DND-41 (cell line): ENCODE measurements around the gene PLGRKT.

ENCODE experiments used
- ATAC-seq: fragments of 200-7000 bp; cut with Tn5 transposase; 3 replicates; pipeline ENCODE4 v1.9.1; 2021; ENCODE audit warnings: low read depth; ENCODE audit not compliant: insufficient read depth
- DNase-seq: peaks from one replicate; pipeline ENCODE4 v3.0.0-alpha.2; 2020
- H2AFZ ChIP-seq: 2 replicates; pipeline ENCODE4 v1.6.0; 2012; ENCODE audit warnings: low read depth, low read length
- H3K27ac ChIP-seq: 2 replicates; pipeline ENCODE4 v1.5.1; 2012; ENCODE audit warnings: low read length, inconsistent platforms
- H3K27me3 ChIP-seq: fragments of 200-600 bp; sonication (generic); 2 replicates; pipeline ENCODE4 v1.6.0; 2012; ENCODE audit warnings: low read length, mild to moderate bottlenecking, inconsistent platforms; ENCODE audit not compliant: insufficient read depth, poor library complexity
- H3K36me3 ChIP-seq: 2 replicates; pipeline ENCODE4 v1.5.1; 2012; ENCODE audit warnings: low read length, inconsistent platforms; ENCODE audit not compliant: insufficient read depth
- H3K4me1 ChIP-seq: 2 replicates; pipeline ENCODE4 v1.5.1; 2012; ENCODE audit warnings: mild to moderate bottlenecking, low read length; ENCODE audit not compliant: insufficient read depth
- H3K4me2 ChIP-seq: 2 replicates; pipeline ENCODE4 v1.6.0; 2012; ENCODE audit warnings: mild to moderate bottlenecking, moderate library complexity, low read length, inconsistent platforms; ENCODE audit not compliant: insufficient read depth
- H3K4me3 ChIP-seq, 2 experiments: fragments of 200-600 bp in 1 of 2; shearing (Covaris generic) in 1 of 2; 2 replicates each; pipeline ENCODE4 v1.5.1; 2012 to 2016; ENCODE audit warnings: inconsistent platforms in 2 of 2, low read length in 2 of 2, mild to moderate bottlenecking in 2 of 2, low read depth in 1 of 2, moderate library complexity in 1 of 2
- H3K79me2 ChIP-seq: 2 replicates; pipeline ENCODE4 v1.6.0; 2012; ENCODE audit warnings: low read length, inconsistent platforms; ENCODE audit not compliant: insufficient read depth
- H3K9ac ChIP-seq: 2 replicates; pipeline ENCODE4 v1.6.0; 2012; ENCODE audit warnings: low read depth, mild to moderate bottlenecking, inconsistent platforms, low read length, moderate library complexity
- H3K9me3 ChIP-seq: 2 replicates; pipeline ENCODE4 v1.5.1; 2012; ENCODE audit warnings: low read length, moderate library complexity, mild to moderate bottlenecking, inconsistent platforms; ENCODE audit not compliant: insufficient read depth, severe bottlenecking
- H4K20me1 ChIP-seq: 2 replicates; pipeline ENCODE4 v1.6.0; 2012; ENCODE audit warnings: low read length; ENCODE audit not compliant: insufficient read depth
- EZH2 ChIP-seq: IDR thresholded peaks from 3 replicates; pipeline ENCODE4 v1.6.1; 2012; ENCODE audit warnings: borderline replicate concordance, low read depth, mild to moderate bottlenecking, moderate library complexity, low read length, inconsistent platforms; ENCODE audit not compliant: severe bottlenecking
- TF ChIP-seq, protein P1 (sequence below): IDR thresholded peaks from 2 replicates; pipeline ENCODE4 v1.5.1; 2012; ENCODE audit warnings: borderline replicate concordance, low read length, moderate library complexity, mild to moderate bottlenecking; ENCODE audit not compliant: poor library complexity, severe bottlenecking; ENCODE audit errors: extremely low read depth

PLGRKT gene

DNA sequence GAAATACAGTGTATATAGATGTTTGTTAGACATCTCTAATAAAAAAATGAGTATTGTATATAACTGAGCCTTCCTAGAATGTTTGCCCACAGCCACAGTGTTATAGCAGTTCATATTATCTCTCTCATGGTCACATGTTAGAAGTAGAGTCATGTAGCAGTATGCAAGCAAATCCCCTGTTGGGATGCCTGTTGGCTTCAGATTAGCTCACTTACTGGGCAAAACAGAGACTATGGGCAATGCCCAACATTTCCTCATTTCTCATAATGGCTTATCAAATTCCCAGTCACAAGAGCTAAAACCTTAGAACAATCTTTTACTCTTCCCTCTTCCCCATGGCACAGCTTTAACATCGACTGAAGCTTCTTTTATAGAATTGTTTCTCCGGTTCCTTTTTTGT, 45.6 kb upstream of the PLGRKT start:
- Histone ChIP-seq H3K9me3 (no peaks in the 10 kb centered on the region), H3K27me3 (no peaks in the 10 kb centered on the region), H3K4me3 (no peak overlapping the region), H3K27ac (no peak overlapping the region), H3K4me2 (no peak overlapping the region), H3K4me1 (no peaks in the 10 kb centered on the region), H3K79me2 (no peaks in the 10 kb centered on the region), H2AFZ (no peak overlapping the region), H4K20me1 (no peaks in the 10 kb centered on the region), H3K9ac (no peak overlapping the region), H3K36me3 (no peaks in the 10 kb centered on the region)
- DNase-seq (no peak), ATAC-seq (no peak)
- TF ChIP-seq, protein P1, sequence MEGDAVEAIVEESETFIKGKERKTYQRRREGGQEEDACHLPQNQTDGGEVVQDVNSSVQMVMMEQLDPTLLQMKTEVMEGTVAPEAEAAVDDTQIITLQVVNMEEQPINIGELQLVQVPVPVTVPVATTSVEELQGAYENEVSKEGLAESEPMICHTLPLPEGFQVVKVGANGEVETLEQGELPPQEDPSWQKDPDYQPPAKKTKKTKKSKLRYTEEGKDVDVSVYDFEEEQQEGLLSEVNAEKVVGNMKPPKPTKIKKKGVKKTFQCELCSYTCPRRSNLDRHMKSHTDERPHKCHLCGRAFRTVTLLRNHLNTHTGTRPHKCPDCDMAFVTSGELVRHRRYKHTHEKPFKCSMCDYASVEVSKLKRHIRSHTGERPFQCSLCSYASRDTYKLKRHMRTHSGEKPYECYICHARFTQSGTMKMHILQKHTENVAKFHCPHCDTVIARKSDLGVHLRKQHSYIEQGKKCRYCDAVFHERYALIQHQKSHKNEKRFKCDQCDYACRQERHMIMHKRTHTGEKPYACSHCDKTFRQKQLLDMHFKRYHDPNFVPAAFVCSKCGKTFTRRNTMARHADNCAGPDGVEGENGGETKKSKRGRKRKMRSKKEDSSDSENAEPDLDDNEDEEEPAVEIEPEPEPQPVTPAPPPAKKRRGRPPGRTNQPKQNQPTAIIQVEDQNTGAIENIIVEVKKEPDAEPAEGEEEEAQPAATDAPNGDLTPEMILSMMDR = no peak
- no peak for TF ChIP-seq EZH2

GRCh38 chr9:5482194-5482593, 44.5 kb upstream of the PLGRKT start:
- Histone ChIP-seq H3K79me2 (no peaks in the 10 kb centered on the region), H3K36me3 (no peaks in the 10 kb centered on the region), H3K9me3 (no peaks in the 10 kb centered on the region), H3K4me2 (no peak overlapping the region), H3K9ac (no peak overlapping the region), H3K4me3 (no peak overlapping the region), H2AFZ (no peak overlapping the region), H4K20me1 (no peaks in the 10 kb centered on the region), H3K27me3 (no peaks in the 10 kb centered on the region), H3K4me1 (no peaks in the 10 kb centered on the region), H3K27ac (no peak overlapping the region)
- no peak for ATAC-seq
- no peak for TF ChIP-seq EZH2
- TF ChIP-seq, protein P1 = no peak
- no peak for DNase-seq

GRCh38 chr9:5481322-5482040, 43.8 kb upstream of the PLGRKT start:
- Histone ChIP-seq H3K27me3 (no peaks in the 10 kb centered on the region), H4K20me1 (no peaks in the 10 kb centered on the region), H3K4me3 (no peak overlapping the region), H3K36me3 (no peaks in the 10 kb centered on the region), H2AFZ (no peak overlapping the region), H3K79me2 (no peaks in the 10 kb centered on the region), H3K27ac (no peak overlapping the region), H3K9me3 (no peaks in the 10 kb centered on the region), H3K4me2 (no peak overlapping the region), H3K4me1 (no peaks in the 10 kb centered on the region), H3K9ac (no peak overlapping the region)
- DNase-seq (no peak), ATAC-seq (no peak)
- TF ChIP-seq, protein P1 = no peak

DNA sequence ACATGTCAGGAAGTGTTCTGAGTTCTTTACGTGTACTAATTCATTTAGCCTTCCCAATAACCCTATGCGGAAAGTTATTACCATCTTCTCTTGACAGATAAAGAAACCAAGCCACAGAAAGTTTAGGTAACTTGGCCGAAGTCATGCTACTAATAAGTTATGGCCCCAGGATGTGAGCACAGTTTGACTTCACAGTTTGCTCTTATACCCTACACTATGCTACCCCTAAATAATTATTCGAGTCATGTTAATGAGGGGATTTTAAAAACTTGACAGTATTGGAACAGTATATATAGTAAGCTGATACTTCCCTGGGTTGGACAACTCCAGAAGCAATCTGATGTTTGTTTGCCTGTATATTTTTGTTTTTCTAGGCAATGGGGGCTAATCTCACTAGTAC, 43.2 kb upstream of the PLGRKT start:
- DNase-seq = no peak
- Histone ChIP-seq H3K79me2 (no peaks in the 10 kb centered on the region), H3K36me3 (no peaks in the 10 kb centered on the region), H3K4me1 (no peaks in the 10 kb centered on the region), H3K4me2 (no peak overlapping the region), H3K9me3 (no peaks in the 10 kb centered on the region), H3K27ac (no peak overlapping the region), H3K4me3 (no peak overlapping the region), H3K27me3 (no peaks in the 10 kb centered on the region), H2AFZ (no peak overlapping the region), H4K20me1 (no peaks in the 10 kb centered on the region), H3K9ac (no peak overlapping the region)
- no peak for ATAC-seq
- TF ChIP-seq, protein P1 = no peak
- no peak for TF ChIP-seq EZH2
